Measurements from ENCODE around the gene PCDHA4. TPM values are rescaled to one million over a fixed set of nuclear protein-coding genes. Genes with fewer than 3 reads are reported as not detected.

The PCDHA4 gene
- total RNA-seq (2016; rRNA removed; fragmentation: Illumina TruSeq; extraction: Trizol) (not detected in 2 replicates), polyA plus RNA-seq (2011; rRNA removed) (not detected in 2 replicates), polyA minus RNA-seq (2011; rRNA and poly(A)+ RNA removed; ENCODE audit: low replicate concordance) (not detected in 2 replicates), Bru-seq, nascent RNA (percentile 5 among the genes with signal in this experiment), BruChase-seq, experiment 1, labeled RNA remaining after a 6-hour chase (not detected), BruChase-seq, experiment 2, labeled RNA remaining after a 2-hour chase (not detected)
- not detected in 2 replicates for total RNA-seq (2016; cell fraction: cytosol; rRNA removed; fragmentation: Illumina TruSeq; extraction: Trizol; ENCODE audit: low read depth)
- not detected in 2 replicates for total RNA-seq (2016; cell fraction: insoluble cytoplasmic fraction; rRNA removed; fragmentation: Illumina TruSeq; extraction: Trizol)
- total RNA-seq (2016; cell fraction: membrane; rRNA removed; fragmentation: Illumina TruSeq; extraction: Trizol) = not detected in 2 replicates
- total RNA-seq (2016; cell fraction: nucleus; rRNA removed; fragmentation: Illumina TruSeq; extraction: Trizol) = not detected in 2 replicates
- polyA plus RNA-seq (2011; cell fraction: cytosol; rRNA removed) = not detected in 2 replicates
- 0.03 TPM in 1 of 2 replicates, not detected in the other for polyA plus RNA-seq (2011; cell fraction: nucleus; rRNA removed)
- not detected in 2 replicates for polyA plus RNA-seq (2012)
- not detected in 2 replicates for polyA plus RNA-seq (2016; cell fraction: cytosol; fragmentation: Illumina TruSeq; extraction: Trizol; ENCODE audit: low read depth)
- polyA plus RNA-seq (2016; cell fraction: insoluble cytoplasmic fraction; fragmentation: Illumina TruSeq; extraction: Trizol; ENCODE audit: low read depth) = not detected in 2 replicates
- not detected in 2 replicates for polyA plus RNA-seq (2016; cell fraction: membrane; fragmentation: Illumina TruSeq; extraction: Trizol; ENCODE audit: low read depth)
- not detected in 2 replicates for polyA plus RNA-seq (2016; cell fraction: nucleus; fragmentation: Illumina TruSeq; extraction: Trizol; ENCODE audit: insufficient read depth, low read depth)
- not detected in 2 replicates for polyA minus RNA-seq (2011; cell fraction: cytosol; rRNA and poly(A)+ RNA removed)
- polyA minus RNA-seq (2011; cell fraction: nucleus; rRNA and poly(A)+ RNA removed) = 0.12 TPM in 1 of 2 replicates, not detected in the other
- long read RNA-seq, experiment 1 = 0 reads
- long read RNA-seq, experiment 2 = 0 reads

GRCh38 chr5:140806834-140807775, at the start of gene PCDHA4:
TSS of gene PCDHA4 (plus strand) at chr5:140807068.
- H3K9me3 ChIP-seq (ENCODE audit: low read length) = peaks cover 24% of the 10 kb centered on the region
- in situ Hi-C loops (cut with HindIII; ENCODE audit: extremely low pct_ligation_motif_present, low pct_unique_long_range_greater_than_20kb) = no loop called here
- 58% methylated on average over 24 of the region's 47 CpGs for WGBS (ENCODE audit: low lambda C conversion rate)
- no peak within 1 kb of the TSS for H2AFZ ChIP-seq (ENCODE audit: low read length)
- FAIRE-seq = no peak
- H3K9ac ChIP-seq (ENCODE audit: insufficient read depth, low read depth, low read length) = no peak within 1 kb of the TSS
- peak; percentile 74 for ATAC-seq
- peak; percentile 9 for DNase-seq (ENCODE audit: low spot score)
- no peak within 1 kb of the TSS for H3K4me2 ChIP-seq (ENCODE audit: low read depth, low read length)
- CTCF ChIA-PET (ENCODE audit: low intra/inter-chr PET ratio, low total read pairs) = no interaction called here
- no peak within 1 kb of the TSS for H3K4me3 ChIP-seq (replicated peaks in 1 of 3; ENCODE audit: insufficient read depth in 1 of 3, low read depth in 2 of 3, low read length in 3 of 3)
- TF ChIP-seq ZNF782 (CRISPR knock-in tag; IDR thresholded peaks at IDR 0.05; ENCODE audit: borderline replicate concordance) (no peak), ZNF629 (CRISPR knock-in tag; conservative IDR thresholded peaks at IDR 0.05) (no peak), ZNF160 (CRISPR knock-in tag; IDR thresholded peaks at IDR 0.05) (no peak), ZNF790 (CRISPR knock-in tag; IDR thresholded peaks at IDR 0.05; ENCODE audit: borderline replicate concordance) (no peak), ZNF234 (CRISPR knock-in tag; conservative IDR thresholded peaks at IDR 0.05) (no peak), STAG1 (CRISPR knock-in tag; IDR thresholded peaks at IDR 0.05) (peak; percentile 25; the same call in 1 of the 2 replicates), CTCF (CRISPR knock-in tag; IDR thresholded peaks at IDR 0.05) (peak; percentile 39), NFE2L1 (CRISPR knock-in tag; IDR thresholded peaks at IDR 0.05; ENCODE audit: borderline replicate concordance) (no peak), ZBTB33 (CRISPR knock-in tag; IDR thresholded peaks at IDR 0.05) (peak; percentile 68; the same call in 1 of the 2 replicates), TOE1 (CRISPR knock-in tag; IDR thresholded peaks at IDR 0.05) (no peak)
- no TSS peak for BruUV-seq (replicated peaks)
- no peak within 1 kb of the TSS for H3K27ac ChIP-seq (ENCODE audit: extremely low read length, insufficient read depth, low read length)
- H4K20me1 ChIP-seq (ENCODE audit: insufficient read depth, low read length) = no peaks in the 10 kb centered on the region
- intact Hi-C loops (cut with micrococcal nuclease; ENCODE audit: unreplicated experiment) = no loop called here
- H3K4me1 ChIP-seq (ENCODE audit: insufficient read depth, low read length) = no peaks in the 10 kb centered on the region
- H3K27me3 ChIP-seq (ENCODE audit: control insufficient read depth in 1 of 2, insufficient read depth in 2 of 2, low read length in 2 of 2) = no peaks in the 10 kb centered on the region; a peak in 1 of 5 replicates
- no peaks in the 10 kb centered on the region for H3K36me3 ChIP-seq (replicated peaks in 1 of 2; ENCODE audit: control insufficient read depth in 1 of 2, insufficient read depth in 2 of 2, low read length in 2 of 2)
- H3K79me2 ChIP-seq (ENCODE audit: insufficient read depth, low read length) = no peaks in the 10 kb centered on the region
- POLR2A ChIA-PET = no interaction called here

Measured in HepG2 (cell line).